ENCODE measurements around the gene CABLES1.
"Not testable (repeated sequence)": the region's sequence is repeated elsewhere in the genome, so short reads cannot be mapped to it uniquely, and the experiment has no call there.

CABLES1 gene

DNA sequence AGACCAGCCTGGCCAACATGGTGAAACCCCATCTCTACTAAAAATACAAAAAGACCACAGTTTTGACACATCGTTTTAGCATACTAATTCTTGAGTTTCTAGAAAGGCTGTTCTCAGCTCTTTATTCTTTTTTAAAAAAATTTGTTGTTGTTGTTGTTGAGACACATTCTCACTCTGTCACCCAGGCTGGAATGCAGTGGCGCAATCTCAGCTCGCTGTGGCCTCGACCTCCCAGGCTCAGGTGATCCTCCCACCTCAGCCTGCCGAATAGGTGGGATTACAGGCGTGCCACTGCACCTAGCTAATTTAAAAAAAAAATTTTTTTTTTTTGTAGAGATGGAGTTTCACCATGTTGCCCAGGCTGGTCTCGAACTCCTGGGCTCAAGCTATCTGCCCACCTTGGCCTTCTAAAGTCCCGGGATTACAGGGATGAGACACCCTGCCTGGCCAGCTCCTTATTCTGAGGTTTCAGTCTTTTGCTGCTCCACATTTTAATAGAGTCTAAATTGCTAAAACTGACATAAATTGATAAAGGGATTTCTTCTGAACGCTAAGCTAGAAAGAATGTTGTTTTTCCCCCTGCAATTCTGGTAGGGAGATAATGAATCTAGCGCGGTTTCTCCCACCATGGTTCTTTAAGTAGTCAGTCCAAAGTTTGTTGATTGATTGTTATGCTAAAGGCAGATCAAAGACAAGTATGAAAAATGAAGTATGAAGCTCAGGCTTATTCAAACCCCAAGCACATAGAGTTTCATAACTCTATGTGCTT lies 32.6 kb upstream of the CABLES1 start:
- ATAC-seq (replicated peaks) (no peak), DNase-seq (no peak)
- no peak overlapping the region for H3K4me3 Mint-ChIP-seq
- no peaks in the 10 kb centered on the region for H3K4me1 Mint-ChIP-seq (ENCODE audit: low read depth in 2 of 2)
- no peaks in the 10 kb centered on the region for H3K27me3 Mint-ChIP-seq
- H3K27ac Mint-ChIP-seq, result no peak overlapping the region
- H3K9me3 Mint-ChIP-seq, result no peaks in the 10 kb centered on the region
- H3K36me3 Mint-ChIP-seq (ENCODE audit: insufficient read depth), result no peaks in the 10 kb centered on the region

DNA sequence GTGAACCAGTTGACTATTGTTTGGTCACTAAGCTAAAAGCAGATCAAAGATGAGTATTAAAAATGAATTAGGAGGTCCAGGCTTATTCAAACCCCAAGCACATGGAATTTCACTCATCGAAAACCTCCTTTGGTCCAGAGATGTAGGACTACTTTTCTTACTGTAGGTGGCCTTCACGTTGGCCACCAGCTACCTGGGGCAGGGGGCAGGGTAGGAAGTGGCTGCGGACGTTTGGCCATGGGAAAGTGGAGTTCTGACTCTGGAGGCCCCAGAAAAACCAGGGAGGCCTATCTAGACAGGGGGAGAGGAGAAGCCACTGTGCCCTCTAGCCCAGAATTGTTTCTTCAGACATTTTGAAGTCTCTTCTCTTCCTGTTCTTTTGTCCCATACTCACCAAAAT lies 31.8 kb upstream of the CABLES1 start:
- Mint-ChIP-seq H3K27me3 (no peaks in the 10 kb centered on the region), H3K4me1 (ENCODE audit: low read depth in 2 of 2) (no peaks in the 10 kb centered on the region), H3K4me3 (no peak overlapping the region), H3K27ac (no peak overlapping the region), H3K36me3 (ENCODE audit: insufficient read depth) (no peaks in the 10 kb centered on the region), H3K9me3 (no peaks in the 10 kb centered on the region)
- DNase-seq, result no peak
- no peak for ATAC-seq (replicated peaks)

GRCh38 chr18:23105030-23105429 lies 30.3 kb upstream of the CABLES1 start:
- Mint-ChIP-seq H3K4me3 (no peak overlapping the region), H3K9me3 (no peaks in the 10 kb centered on the region), H3K4me1 (ENCODE audit: low read depth in 2 of 2) (no peaks in the 10 kb centered on the region), H3K27ac (no peak overlapping the region), H3K27me3 (no peaks in the 10 kb centered on the region), H3K36me3 (ENCODE audit: insufficient read depth) (no peaks in the 10 kb centered on the region)
- ATAC-seq (replicated peaks) (no peak), DNase-seq (no peak)

DNA sequence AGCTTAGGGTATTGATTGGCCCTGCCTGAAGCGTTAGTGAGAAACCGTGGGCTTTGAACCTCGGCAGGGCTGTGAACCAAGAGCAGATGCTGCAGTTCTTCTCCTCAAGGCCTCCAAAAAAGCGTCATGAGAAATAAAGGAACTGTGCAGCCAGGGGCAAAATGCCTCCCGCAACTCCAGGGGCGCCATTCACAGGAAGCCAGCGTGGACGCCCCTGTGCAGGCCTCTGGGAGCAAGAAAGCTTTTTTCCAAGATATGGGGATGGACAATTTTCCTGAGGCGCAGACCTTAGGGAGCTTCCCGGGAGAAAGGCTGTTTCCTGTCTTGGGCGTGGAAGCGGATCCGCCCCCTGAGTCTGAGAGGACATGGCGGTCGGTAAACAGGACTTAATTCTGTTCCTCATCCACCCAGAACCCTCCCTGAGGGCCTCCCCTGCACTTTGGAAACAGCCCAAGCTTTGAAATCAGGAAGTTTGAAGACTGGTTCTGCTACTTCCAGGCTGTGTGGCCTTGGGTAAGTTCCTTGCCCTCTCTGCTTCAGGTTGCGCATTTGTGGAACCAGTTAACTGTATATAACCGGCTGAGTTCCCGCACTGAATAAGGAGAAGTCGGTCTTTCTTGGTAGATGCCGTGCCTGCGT lies 29.6 kb upstream of the CABLES1 start:
- no peaks in the 10 kb centered on the region for H3K4me1 Mint-ChIP-seq (ENCODE audit: low read depth in 2 of 2)
- ATAC-seq (replicated peaks) (no peak), DNase-seq (no peak)
- no peaks in the 10 kb centered on the region for H3K27me3 Mint-ChIP-seq
- H3K9me3 Mint-ChIP-seq, result no peaks in the 10 kb centered on the region
- no peaks in the 10 kb centered on the region for H3K36me3 Mint-ChIP-seq (ENCODE audit: insufficient read depth)
- H3K4me3 Mint-ChIP-seq, result no peak overlapping the region
- H3K27ac Mint-ChIP-seq, result no peak overlapping the region

- Mint-ChIP-seq H3K9me3 (no peaks in the 10 kb centered on the region), H3K4me1 (ENCODE audit: low read depth in 2 of 2) (no peaks in the 10 kb centered on the region), H3K27me3 (no peaks in the 10 kb centered on the region), H3K36me3 (ENCODE audit: insufficient read depth) (no peaks in the 10 kb centered on the region), H3K27ac (no peak overlapping the region), H3K4me3 (no peak overlapping the region)
- ATAC-seq (replicated peaks) (no peak), DNase-seq (no peak)
These were observed 28.7 kb upstream of the CABLES1 start for GRCh38 chr18:23106575-23106974.

GRCh38 chr18:23107718-23108117 lies 27.6 kb upstream of the CABLES1 start:
- Mint-ChIP-seq H3K4me1 (ENCODE audit: low read depth in 2 of 2) (no peaks in the 10 kb centered on the region), H3K27ac (peak overlapping the region in 1 of 2 donors; percentile 51), H3K36me3 (ENCODE audit: insufficient read depth) (no peaks in the 10 kb centered on the region), H3K4me3 (no peak overlapping the region), H3K27me3 (peaks cover 0 to 6% of the 10 kb centered on the region in 2 donors), H3K9me3 (no peaks in the 10 kb centered on the region)
- DNase-seq (no peak), ATAC-seq (replicated peaks) (no peak)

- no peak overlapping the region for H3K27ac Mint-ChIP-seq
These were observed 26.8 kb upstream of the CABLES1 start for GRCh38 chr18:23108496-23108895.

DNA sequence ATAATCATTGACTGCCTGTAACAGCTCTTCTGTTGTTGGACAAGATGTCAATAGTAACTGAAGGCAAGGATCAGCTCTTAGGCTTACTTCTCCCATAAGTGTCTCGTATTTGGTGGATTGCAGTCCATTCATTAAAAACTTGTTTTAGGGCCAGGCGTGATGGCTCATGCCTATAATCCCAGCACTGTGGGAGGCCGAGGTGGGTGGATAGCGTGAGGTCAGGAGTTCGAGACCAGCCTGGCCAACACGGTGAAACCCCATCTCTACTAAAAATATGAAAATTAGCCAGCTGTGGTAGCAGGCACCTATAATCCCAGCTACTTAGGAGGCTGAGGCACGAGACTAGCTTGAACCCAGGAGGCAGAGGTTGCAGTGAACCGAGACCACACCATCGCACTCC lies 26.1 kb upstream of the CABLES1 start:
- H3K4me3 Mint-ChIP-seq; ATAC-seq (replicated peaks); H3K27ac Mint-ChIP-seq; H3K27me3 Mint-ChIP-seq; H3K4me1 Mint-ChIP-seq (ENCODE audit: low read depth in 2 of 2); DNase-seq; H3K9me3 Mint-ChIP-seq; H3K36me3 Mint-ChIP-seq (ENCODE audit: insufficient read depth): not testable (repeated sequence)

More at GRCh38 chr18:23108496-23108895, 26.8 kb upstream of the CABLES1 start:
- ATAC-seq (replicated peaks), result no peak
- no peaks in the 10 kb centered on the region for H3K4me1 Mint-ChIP-seq (ENCODE audit: low read depth in 2 of 2)
- H3K36me3 Mint-ChIP-seq (ENCODE audit: insufficient read depth), result no peaks in the 10 kb centered on the region
- no peak overlapping the region for H3K4me3 Mint-ChIP-seq
- H3K27me3 Mint-ChIP-seq, result peaks cover 0 to 9% of the 10 kb centered on the region in 2 donors
- no peaks in the 10 kb centered on the region for H3K9me3 Mint-ChIP-seq
- no peak for DNase-seq

- DNase-seq (no peak), ATAC-seq (replicated peaks) (no peak)
- Mint-ChIP-seq H3K27ac (no peak overlapping the region), H3K36me3 (ENCODE audit: insufficient read depth) (no peaks in the 10 kb centered on the region), H3K9me3 (no peaks in the 10 kb centered on the region), H3K4me1 (ENCODE audit: low read depth in 2 of 2) (peaks cover 3 to 13% of the 10 kb centered on the region in 2 donors), H3K4me3 (no peak overlapping the region), H3K27me3 (peaks cover 23 to 33% of the 10 kb centered on the region in 2 donors)
These were observed 21.7 kb upstream of the CABLES1 start for GRCh38 chr18:23113576-23113975.

DNA sequence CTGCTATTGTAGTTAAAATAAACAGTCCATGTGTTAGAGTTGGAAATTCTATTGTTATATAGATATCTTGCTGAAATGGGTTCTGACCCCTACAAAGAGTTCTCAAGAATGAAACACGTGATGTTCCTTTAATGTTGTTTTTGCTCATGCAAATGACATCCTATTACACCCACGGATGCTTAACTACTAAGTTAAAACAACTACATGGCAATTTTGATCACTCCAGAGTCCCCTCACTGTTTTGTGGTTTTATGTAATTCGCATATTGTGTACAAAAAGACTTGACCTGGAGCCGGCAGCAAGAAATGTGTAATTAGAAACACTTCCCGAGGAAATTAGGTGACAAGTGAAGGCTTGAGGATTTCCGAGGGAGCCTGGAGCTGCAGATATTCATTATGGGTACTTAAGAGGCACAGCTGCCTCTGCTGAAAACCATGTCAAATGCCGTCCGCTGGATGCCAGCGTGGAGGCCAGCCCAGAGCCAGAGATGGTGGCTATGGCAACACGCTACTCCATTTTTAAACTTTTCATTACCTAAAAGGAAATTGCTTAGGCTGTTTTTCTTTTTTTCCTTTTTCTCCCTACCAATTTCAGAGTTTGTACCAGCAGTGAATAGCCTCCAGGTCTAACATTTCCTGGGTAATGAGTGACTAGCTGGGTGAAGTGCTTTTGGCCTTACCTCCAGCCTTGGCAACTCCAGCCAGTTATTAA lies 21.0 kb upstream of the CABLES1 start:
- Mint-ChIP-seq H3K27me3 (peaks cover 23 to 33% of the 10 kb centered on the region in 2 donors), H3K4me3 (no peak overlapping the region), H3K9me3 (no peaks in the 10 kb centered on the region), H3K4me1 (ENCODE audit: low read depth in 2 of 2) (peaks cover 3 to 13% of the 10 kb centered on the region in 2 donors), H3K36me3 (ENCODE audit: insufficient read depth) (no peaks in the 10 kb centered on the region), H3K27ac (no peak overlapping the region)
- ATAC-seq (replicated peaks), result no peak
- DNase-seq, result no peak

GRCh38 chr18:23114911-23115310 lies 20.4 kb upstream of the CABLES1 start:
- no peak overlapping the region for H3K4me3 Mint-ChIP-seq
- peaks cover 3 to 13% of the 10 kb centered on the region in 2 donors for H3K4me1 Mint-ChIP-seq (ENCODE audit: low read depth in 2 of 2)
- H3K9me3 Mint-ChIP-seq, result no peaks in the 10 kb centered on the region
- DNase-seq (no peak), ATAC-seq (replicated peaks) (no peak)
- no peak overlapping the region for H3K27ac Mint-ChIP-seq
- no peaks in the 10 kb centered on the region for H3K36me3 Mint-ChIP-seq (ENCODE audit: insufficient read depth)
- H3K27me3 Mint-ChIP-seq, result peaks cover 23 to 33% of the 10 kb centered on the region in 2 donors

DNA sequence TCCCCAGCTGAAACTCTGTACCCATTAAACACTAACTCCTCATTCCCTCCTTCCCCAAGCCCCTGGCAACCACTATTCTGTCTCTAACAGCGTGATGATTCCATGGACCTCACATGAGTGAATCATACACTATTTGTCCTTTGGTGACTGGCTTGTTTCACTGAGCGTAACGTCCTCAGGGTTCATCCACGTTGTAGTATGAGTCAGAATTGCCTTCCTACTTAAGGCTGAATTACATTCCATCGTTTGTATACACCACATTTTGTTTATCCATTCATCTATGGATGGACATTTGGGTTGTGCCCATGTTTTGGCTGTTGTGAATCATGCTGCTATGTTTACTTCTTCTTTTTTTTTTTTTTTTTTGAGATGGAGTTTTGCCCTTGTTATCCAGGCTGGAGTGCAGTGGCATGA lies 19.6 kb upstream of the CABLES1 start:
- Mint-ChIP-seq H3K9me3 (no peaks in the 10 kb centered on the region), H3K36me3 (ENCODE audit: insufficient read depth) (no peaks in the 10 kb centered on the region), H3K27ac (peak overlapping the region in 1 of 2 donors; percentile 7), H3K4me3 (no peak overlapping the region), H3K27me3 (peaks cover 23 to 33% of the 10 kb centered on the region in 2 donors), H3K4me1 (ENCODE audit: low read depth in 2 of 2) (peaks cover 3 to 13% of the 10 kb centered on the region in 2 donors)
- ATAC-seq (replicated peaks), result no peak
- DNase-seq, result no peak

- H3K4me3 Mint-ChIP-seq, result no peak overlapping the region
- H3K9me3 Mint-ChIP-seq, result no peaks in the 10 kb centered on the region
- H3K4me1 Mint-ChIP-seq (ENCODE audit: low read depth in 2 of 2), result no peaks in the 10 kb centered on the region
- H3K27me3 Mint-ChIP-seq, result peaks cover 17 to 22% of the 10 kb centered on the region in 2 donors
- ATAC-seq (replicated peaks), result no peak
- peaks cover 3% of the 10 kb centered on the region for H3K36me3 Mint-ChIP-seq (ENCODE audit: insufficient read depth)
- peak overlapping the region in 1 of 2 donors; percentile 1 for H3K27ac Mint-ChIP-seq
- no peak for DNase-seq
These were observed 14.2 kb upstream of the CABLES1 start for GRCh38 chr18:23121133-23121532.

All from effector memory CD8-positive, alpha-beta T cell (primary cell).